Measurements from ENCODE around the gene MMD2.

Gene MMD2

GRCh38 chr7:4884164-4884563 is 74.8 kb downstream of the MMD2 start:
- no peak for DNase-seq
- H3K36me3 ChIP-seq (ENCODE audit: control insufficient read depth, insufficient read depth, low read length), result no peaks in the 10 kb centered on the region

DNA sequence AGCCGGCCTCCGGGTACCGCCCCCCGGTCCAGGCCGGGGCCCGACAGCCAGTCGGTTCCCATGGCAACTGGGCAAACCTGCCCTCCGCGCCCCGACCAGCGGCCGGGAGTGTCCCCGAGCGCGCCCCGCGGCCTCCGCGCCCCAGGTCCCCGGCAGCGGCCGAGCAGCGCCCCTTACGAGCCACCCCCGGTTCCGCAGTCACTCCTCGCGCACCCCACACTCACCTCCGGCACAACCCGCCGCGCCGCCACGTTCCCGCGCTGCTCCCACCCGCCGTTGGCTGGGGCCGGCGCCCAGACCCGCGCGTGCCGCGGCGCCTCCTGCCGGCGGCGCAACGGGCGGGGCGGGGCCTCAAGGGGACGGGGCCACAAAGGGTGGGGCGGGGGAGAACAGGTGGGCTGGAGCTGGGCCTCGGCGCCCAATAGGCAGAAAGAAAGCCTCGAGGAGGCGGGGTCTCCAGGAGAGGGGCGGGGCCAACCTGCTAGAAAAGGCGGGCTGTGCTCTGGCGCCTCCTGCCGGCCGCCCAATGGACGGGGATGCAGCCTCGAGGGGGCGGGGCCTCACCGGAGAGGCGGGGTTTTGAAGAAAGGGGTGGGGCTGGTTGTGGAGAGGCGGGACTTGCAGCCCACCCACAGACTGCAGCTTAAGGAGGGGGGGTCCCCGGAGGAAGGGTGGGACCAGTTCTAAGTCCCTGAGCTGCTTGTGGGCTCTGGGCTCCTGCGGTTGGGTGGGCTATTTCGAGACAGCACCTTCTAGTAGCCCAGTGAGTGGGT is 75.4 kb downstream of the MMD2 start, which contains the start of gene RADIL:
TSS of gene RADIL (minus strand) at position 345 of the 773 bp plus-strand sequence. CDS start 5,577 bp downstream, outside the sequence.
- no peaks in the 10 kb centered on the region for H3K36me3 ChIP-seq (ENCODE audit: control insufficient read depth, insufficient read depth, low read length)
- peaks cover 10% of the 10 kb centered on the region for H3K27me3 ChIP-seq (replicated peaks; ENCODE audit: control insufficient read depth, insufficient read depth, low read length, poor library complexity, severe bottlenecking)
- peak within 1 kb of the TSS; percentile 45 for H3K4me3 ChIP-seq (ENCODE audit: insufficient read depth, low read depth, low read length, poor library complexity, severe bottlenecking)
- no peaks in the 10 kb centered on the region for H3K9me3 ChIP-seq (ENCODE audit: control insufficient read depth, low read length)
- DNase-seq, result peak; percentile 70 to 80 (median 72)
- H3K4me1 ChIP-seq (ENCODE audit: control insufficient read depth, insufficient read depth, low read length, poor library complexity, severe bottlenecking), result peaks cover 12% of the 10 kb centered on the region
- H3K27ac ChIP-seq (ENCODE audit: insufficient read depth, low read length, poor library complexity, severe bottlenecking), result no peak within 1 kb of the TSS

More at GRCh38 chr7:4884164-4884563, 74.8 kb downstream of the MMD2 start:
- H3K4me1 ChIP-seq (ENCODE audit: control insufficient read depth, insufficient read depth, low read length, poor library complexity, severe bottlenecking), result peaks cover 12% of the 10 kb centered on the region
- H3K9me3 ChIP-seq (ENCODE audit: control insufficient read depth, low read length), result no peaks in the 10 kb centered on the region
- no peak overlapping the region for H3K27ac ChIP-seq (ENCODE audit: insufficient read depth, low read length, poor library complexity, severe bottlenecking)
- H3K27me3 ChIP-seq (replicated peaks; ENCODE audit: control insufficient read depth, insufficient read depth, low read length, poor library complexity, severe bottlenecking), result peaks cover 10% of the 10 kb centered on the region
- H3K4me3 ChIP-seq (ENCODE audit: insufficient read depth, low read depth, low read length, poor library complexity, severe bottlenecking), result no peak overlapping the region

DNA sequence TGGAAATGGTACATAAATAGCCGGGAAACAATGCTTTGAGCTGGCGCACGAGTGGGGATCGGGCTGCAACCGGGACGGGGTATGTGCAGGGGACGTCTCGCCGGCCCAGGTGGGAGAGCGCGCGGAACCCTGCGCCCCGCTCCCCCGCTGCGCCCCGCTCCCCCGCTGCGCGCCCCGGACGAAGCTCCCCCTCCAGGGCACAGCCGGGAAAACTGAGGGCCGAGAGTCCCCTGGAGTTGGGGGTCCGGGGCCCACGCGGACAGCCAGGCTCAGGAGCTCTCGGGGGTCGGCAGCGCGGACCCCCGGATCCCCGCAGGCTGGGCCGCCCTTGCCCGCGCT is 76.0 kb downstream of the MMD2 start:
- no peak overlapping the region for H3K27ac ChIP-seq (ENCODE audit: insufficient read depth, low read length, poor library complexity, severe bottlenecking)
- no peak for DNase-seq
- H3K27me3 ChIP-seq (replicated peaks; ENCODE audit: control insufficient read depth, insufficient read depth, low read length, poor library complexity, severe bottlenecking), result peaks cover 10% of the 10 kb centered on the region
- H3K9me3 ChIP-seq (ENCODE audit: control insufficient read depth, low read length), result no peaks in the 10 kb centered on the region
- peaks cover 12% of the 10 kb centered on the region for H3K4me1 ChIP-seq (ENCODE audit: control insufficient read depth, insufficient read depth, low read length, poor library complexity, severe bottlenecking)
- no peaks in the 10 kb centered on the region for H3K36me3 ChIP-seq (ENCODE audit: control insufficient read depth, insufficient read depth, low read length)
- peak overlapping the region; percentile 45 for H3K4me3 ChIP-seq (ENCODE audit: insufficient read depth, low read depth, low read length, poor library complexity, severe bottlenecking)

GRCh38 chr7:4882169-4883032 is 76.6 kb downstream of the MMD2 start:
- Histone ChIP-seq H3K27me3 (replicated peaks; ENCODE audit: control insufficient read depth, insufficient read depth, low read length, poor library complexity, severe bottlenecking) (peaks cover 10% of the 10 kb centered on the region), H3K9me3 (ENCODE audit: control insufficient read depth, low read length) (no peaks in the 10 kb centered on the region), H3K4me1 (ENCODE audit: control insufficient read depth, insufficient read depth, low read length, poor library complexity, severe bottlenecking) (peaks cover 12% of the 10 kb centered on the region), H3K36me3 (ENCODE audit: control insufficient read depth, insufficient read depth, low read length) (no peaks in the 10 kb centered on the region), H3K4me3 (ENCODE audit: insufficient read depth, low read depth, low read length, poor library complexity, severe bottlenecking) (peak overlapping the region; percentile 45), H3K27ac (ENCODE audit: insufficient read depth, low read length, poor library complexity, severe bottlenecking) (no peak overlapping the region)
- no peak for DNase-seq

GRCh38 chr7:4880218-4880617 is 78.8 kb downstream of the MMD2 start:
- Histone ChIP-seq H3K36me3 (ENCODE audit: control insufficient read depth, insufficient read depth, low read length) (no peaks in the 10 kb centered on the region), H3K27me3 (replicated peaks; ENCODE audit: control insufficient read depth, insufficient read depth, low read length, poor library complexity, severe bottlenecking) (peaks cover 10% of the 10 kb centered on the region), H3K4me1 (ENCODE audit: control insufficient read depth, insufficient read depth, low read length, poor library complexity, severe bottlenecking) (peaks cover 12% of the 10 kb centered on the region), H3K9me3 (ENCODE audit: control insufficient read depth, low read length) (no peaks in the 10 kb centered on the region), H3K4me3 (ENCODE audit: insufficient read depth, low read depth, low read length, poor library complexity, severe bottlenecking) (no peak overlapping the region), H3K27ac (ENCODE audit: insufficient read depth, low read length, poor library complexity, severe bottlenecking) (no peak overlapping the region)
- no peak for DNase-seq

DNA sequence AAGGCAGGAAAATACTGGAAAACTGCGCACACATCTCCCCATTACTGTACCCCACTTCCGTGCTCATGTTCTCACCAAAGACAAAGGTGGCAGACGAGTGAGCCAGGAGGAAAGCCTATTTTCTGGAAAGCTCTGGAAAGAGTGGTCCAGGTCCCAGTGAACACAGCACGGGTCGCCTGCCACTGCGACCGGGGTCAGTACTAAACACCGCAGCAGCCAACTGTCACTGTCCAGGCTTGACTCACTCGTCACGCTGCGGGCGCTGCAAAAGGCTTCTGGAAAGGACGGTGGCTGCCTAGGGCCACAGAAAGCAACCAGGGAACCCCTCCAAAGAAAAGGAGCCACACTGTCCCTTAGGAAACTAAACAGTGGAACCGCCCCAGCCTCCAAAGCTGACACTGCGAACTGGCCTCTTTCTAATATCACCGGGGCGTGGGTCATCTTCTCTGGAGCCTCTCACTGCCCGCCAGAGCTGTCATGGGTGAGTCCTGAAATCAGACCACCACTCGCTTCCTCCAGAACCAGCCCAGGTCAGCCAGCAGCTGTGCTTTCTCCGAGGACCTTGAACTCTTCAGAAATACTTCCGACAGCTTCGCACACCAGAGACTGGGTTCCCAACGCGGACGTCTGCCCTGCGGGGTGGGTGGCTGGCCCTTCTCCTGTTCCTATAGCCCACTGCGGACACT is 79.4 kb downstream of the MMD2 start:
- Histone ChIP-seq H3K4me3 (ENCODE audit: insufficient read depth, low read depth, low read length, poor library complexity, severe bottlenecking) (no peak overlapping the region), H3K9me3 (ENCODE audit: control insufficient read depth, low read length) (no peaks in the 10 kb centered on the region), H3K4me1 (ENCODE audit: control insufficient read depth, insufficient read depth, low read length, poor library complexity, severe bottlenecking) (peaks cover 12% of the 10 kb centered on the region), H3K27ac (ENCODE audit: insufficient read depth, low read length, poor library complexity, severe bottlenecking) (no peak overlapping the region), H3K27me3 (replicated peaks; ENCODE audit: control insufficient read depth, insufficient read depth, low read length, poor library complexity, severe bottlenecking) (peaks cover 10% of the 10 kb centered on the region), H3K36me3 (ENCODE audit: control insufficient read depth, insufficient read depth, low read length) (no peaks in the 10 kb centered on the region)
- DNase-seq, result no peak

DNA sequence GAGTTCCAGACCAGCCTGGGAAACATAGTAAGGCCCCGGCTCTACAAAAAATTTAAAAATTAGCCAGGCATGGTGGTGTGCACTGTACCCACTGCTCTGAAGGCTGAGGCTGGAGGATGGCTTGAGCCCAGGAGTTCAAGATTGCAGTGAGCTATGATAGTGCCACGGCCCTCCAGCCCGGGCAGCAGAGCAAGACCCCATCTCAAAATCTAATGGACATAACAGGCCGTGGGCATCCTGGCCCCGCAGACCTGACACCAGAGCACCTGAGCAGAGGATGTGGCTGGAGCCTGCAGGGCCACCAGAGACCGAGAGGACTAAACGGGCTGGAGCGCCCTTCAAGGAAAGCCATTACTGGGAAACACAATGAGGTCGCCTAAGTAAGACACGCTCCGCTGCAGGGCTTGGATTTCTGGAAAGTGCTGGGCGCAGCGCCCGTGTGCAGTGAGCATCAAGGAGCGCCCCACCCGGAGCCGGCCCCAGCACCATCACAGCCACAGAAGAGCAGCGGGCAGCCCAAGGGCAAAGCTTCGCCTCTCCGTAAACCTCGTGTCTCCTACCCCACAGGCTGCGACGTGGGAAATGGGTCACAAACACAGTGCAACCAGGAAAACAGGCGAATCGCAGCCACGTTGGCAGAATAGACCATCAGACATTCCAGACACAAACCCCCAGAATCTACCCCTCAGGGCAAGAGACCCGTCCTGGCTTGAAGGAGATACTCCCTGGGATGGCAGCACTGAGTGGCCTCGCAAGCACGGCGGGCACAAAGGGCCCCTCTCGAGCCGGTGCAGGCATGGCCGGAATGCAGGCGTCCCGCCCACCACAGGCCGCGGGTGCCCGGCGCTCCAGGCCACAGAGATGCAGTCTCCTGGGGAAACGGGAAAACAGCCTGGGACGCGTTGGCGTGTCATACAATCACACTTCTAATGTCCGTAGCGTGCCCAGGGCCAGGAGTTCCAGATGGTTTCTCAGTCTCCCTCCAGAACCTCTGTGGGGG is 80.4 kb downstream of the MMD2 start:
- Histone ChIP-seq H3K27me3 (replicated peaks; ENCODE audit: control insufficient read depth, insufficient read depth, low read length, poor library complexity, severe bottlenecking) (peaks cover 10% of the 10 kb centered on the region), H3K4me3 (ENCODE audit: insufficient read depth, low read depth, low read length, poor library complexity, severe bottlenecking) (no peak overlapping the region), H3K4me1 (ENCODE audit: control insufficient read depth, insufficient read depth, low read length, poor library complexity, severe bottlenecking) (peaks cover 12% of the 10 kb centered on the region)

GRCh38 chr7:4876586-4876985 is 82.4 kb downstream of the MMD2 start:
- Histone ChIP-seq H3K4me1 (ENCODE audit: control insufficient read depth, insufficient read depth, low read length, poor library complexity, severe bottlenecking) (no peaks in the 10 kb centered on the region), H3K4me3 (ENCODE audit: insufficient read depth, low read depth, low read length, poor library complexity, severe bottlenecking) (no peak overlapping the region), H3K9me3 (ENCODE audit: control insufficient read depth, low read length) (no peaks in the 10 kb centered on the region), H3K36me3 (ENCODE audit: control insufficient read depth, insufficient read depth, low read length) (no peaks in the 10 kb centered on the region), H3K27ac (ENCODE audit: insufficient read depth, low read length, poor library complexity, severe bottlenecking) (no peak overlapping the region), H3K27me3 (replicated peaks; ENCODE audit: control insufficient read depth, insufficient read depth, low read length, poor library complexity, severe bottlenecking) (no peaks in the 10 kb centered on the region)
- DNase-seq, result no peak

More for the DNA sequence above, 80.4 kb downstream of the MMD2 start:
- DNase-seq, result no peak
- Histone ChIP-seq H3K27ac (ENCODE audit: insufficient read depth, low read length, poor library complexity, severe bottlenecking) (no peak overlapping the region), H3K36me3 (ENCODE audit: control insufficient read depth, insufficient read depth, low read length) (no peaks in the 10 kb centered on the region), H3K9me3 (ENCODE audit: control insufficient read depth, low read length) (no peaks in the 10 kb centered on the region)

- no peaks in the 10 kb centered on the region for H3K9me3 ChIP-seq (ENCODE audit: control insufficient read depth, low read length)
- H3K27ac ChIP-seq (ENCODE audit: insufficient read depth, low read length, poor library complexity, severe bottlenecking), result no peak overlapping the region
Observed at GRCh38 chr7:4875391-4875790, 83.6 kb downstream of the MMD2 start.

More at GRCh38 chr7:4875391-4875790, 83.6 kb downstream of the MMD2 start:
- DNase-seq, result no peak
- Histone ChIP-seq H3K36me3 (ENCODE audit: control insufficient read depth, insufficient read depth, low read length) (no peaks in the 10 kb centered on the region), H3K4me1 (ENCODE audit: control insufficient read depth, insufficient read depth, low read length, poor library complexity, severe bottlenecking) (no peaks in the 10 kb centered on the region), H3K27me3 (replicated peaks; ENCODE audit: control insufficient read depth, insufficient read depth, low read length, poor library complexity, severe bottlenecking) (no peaks in the 10 kb centered on the region), H3K4me3 (ENCODE audit: insufficient read depth, low read depth, low read length, poor library complexity, severe bottlenecking) (no peak overlapping the region)

All from effector memory CD4-positive, alpha-beta T cell (primary cell).